SU-DHL-6 (cell line): ENCODE measurements around the gene ANK3.

Source experiments
- H2AFZ ChIP-seq: fragments of 200-600 bp; sonication (generic); 2 replicates; pipeline ENCODE4 v1.6.1; 2014; ENCODE audit warnings: low read depth, mild to moderate bottlenecking, moderate library complexity, mixed read lengths, antibody characterized with exemption, low read length; ENCODE audit not compliant: severe bottlenecking
- H3F3A ChIP-seq: fragments of 200-600 bp; shearing (Covaris generic); 2 replicates; pipeline ENCODE4 v1.6.0; 2016; ENCODE audit warnings: antibody characterized with exemption, mild to moderate bottlenecking; ENCODE audit not compliant: insufficient read depth
- H3K27ac ChIP-seq: fragments of 200-600 bp; sonication (generic); 2 replicates; pipeline ENCODE4 v1.5.1; 2016; ENCODE audit warnings: low read depth, mild to moderate bottlenecking, low read length, moderate library complexity, mixed read lengths
- H3K27me3 ChIP-seq: fragments of 200-600 bp; sonication (generic), shearing (Covaris generic); 2 replicates; pipeline ENCODE4 v1.6.0; 2014; ENCODE audit warnings: mild to moderate bottlenecking, low read length
- H3K36me3 ChIP-seq: fragments of 200-600 bp; sonication (generic); 2 replicates; pipeline ENCODE4 v1.6.1; 2014; ENCODE audit warnings: mild to moderate bottlenecking, low read length, mixed read lengths
- H3K4me2 ChIP-seq: fragments of 300-600, 200-600 bp; shearing (Covaris generic), sonication (generic); 2 replicates; pipeline ENCODE4 v1.6.0; 2014; ENCODE audit warnings: low read length, low read depth, mild to moderate bottlenecking; ENCODE audit not compliant: poor library complexity, severe bottlenecking
- H3K4me3 ChIP-seq: fragments of 200-600 bp; sonication (generic); 2 replicates; pipeline ENCODE4 v1.5.1; 2014; ENCODE audit warnings: antibody characterized with exemption, low read length, mild to moderate bottlenecking, mixed read lengths; ENCODE audit not compliant: insufficient read depth, poor library complexity, severe bottlenecking
- H3K79me2 ChIP-seq: fragments of 200-600 bp; sonication (generic); 2 replicates; pipeline ENCODE4 v1.6.1; 2014; ENCODE audit warnings: mild to moderate bottlenecking, low read length, moderate library complexity; ENCODE audit not compliant: insufficient read depth
- H3K9ac ChIP-seq: fragments of 200-600 bp; sonication (generic); 2 replicates; pipeline ENCODE4 v1.7.0; 2014; ENCODE audit warnings: mild to moderate bottlenecking, low read length
- H3K9me2 ChIP-seq: fragments of 200-600 bp; sonication (generic); replicated peaks from 2 replicates; pipeline ENCODE4 v1.6.1; 2014; ENCODE audit warnings: low read length; ENCODE audit not compliant: insufficient read depth
- H3K9me3 ChIP-seq: fragments of 200-600 bp; sonication (generic); 2 replicates; pipeline ENCODE4 v1.6.1; 2014; ENCODE audit warnings: low read length, mixed read lengths; ENCODE audit not compliant: insufficient read depth
- H4K20me1 ChIP-seq: fragments of 200-600 bp; sonication (generic); 2 replicates; pipeline ENCODE4 v1.6.1; 2014; ENCODE audit warnings: low read depth, mild to moderate bottlenecking, antibody characterized with exemption, low read length, moderate library complexity, mixed read lengths
- EZH2phosphoT487 ChIP-seq: fragments of 200-600 bp; sonication (generic), shearing (Covaris generic); conservative IDR thresholded peaks from 2 replicates; pipeline ENCODE4 v1.6.1; 2018; ENCODE audit warnings: mild to moderate bottlenecking, antibody characterized with exemption, low read length, moderate library complexity, mixed read lengths
- TF ChIP-seq, protein P1 (sequence below): fragments of 200-600 bp; sonication (generic); IDR thresholded peaks from one replicate; pipeline ENCODE4 v1.5.1; 2017; ENCODE audit warnings: antibody characterized with exemption, mild to moderate bottlenecking, low read length, moderate library complexity; ENCODE audit not compliant: insufficient read depth, poor library complexity, severe bottlenecking

ANK3 gene

DNA sequence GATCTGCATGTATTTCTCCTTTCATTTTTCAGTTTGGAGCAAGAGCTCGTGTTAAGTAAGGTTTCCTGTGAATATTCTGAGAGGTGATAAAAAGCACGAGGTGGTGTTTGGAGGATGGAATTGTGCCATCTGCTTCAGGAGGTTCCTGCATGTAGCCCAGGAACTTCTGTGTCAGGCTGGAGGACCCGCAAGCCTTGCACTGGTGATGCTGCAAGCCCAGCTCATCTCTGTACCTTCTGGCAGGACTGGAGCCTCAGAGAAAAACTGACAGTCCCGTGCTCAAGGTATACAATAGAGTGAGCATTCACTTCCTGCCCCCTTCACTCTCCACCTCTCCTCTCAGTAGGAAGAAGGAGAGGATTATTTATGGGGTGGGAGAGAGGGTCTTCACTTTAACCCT lies 242.7 kb downstream of the ANK3 start:
- TF ChIP-seq, protein P1, sequence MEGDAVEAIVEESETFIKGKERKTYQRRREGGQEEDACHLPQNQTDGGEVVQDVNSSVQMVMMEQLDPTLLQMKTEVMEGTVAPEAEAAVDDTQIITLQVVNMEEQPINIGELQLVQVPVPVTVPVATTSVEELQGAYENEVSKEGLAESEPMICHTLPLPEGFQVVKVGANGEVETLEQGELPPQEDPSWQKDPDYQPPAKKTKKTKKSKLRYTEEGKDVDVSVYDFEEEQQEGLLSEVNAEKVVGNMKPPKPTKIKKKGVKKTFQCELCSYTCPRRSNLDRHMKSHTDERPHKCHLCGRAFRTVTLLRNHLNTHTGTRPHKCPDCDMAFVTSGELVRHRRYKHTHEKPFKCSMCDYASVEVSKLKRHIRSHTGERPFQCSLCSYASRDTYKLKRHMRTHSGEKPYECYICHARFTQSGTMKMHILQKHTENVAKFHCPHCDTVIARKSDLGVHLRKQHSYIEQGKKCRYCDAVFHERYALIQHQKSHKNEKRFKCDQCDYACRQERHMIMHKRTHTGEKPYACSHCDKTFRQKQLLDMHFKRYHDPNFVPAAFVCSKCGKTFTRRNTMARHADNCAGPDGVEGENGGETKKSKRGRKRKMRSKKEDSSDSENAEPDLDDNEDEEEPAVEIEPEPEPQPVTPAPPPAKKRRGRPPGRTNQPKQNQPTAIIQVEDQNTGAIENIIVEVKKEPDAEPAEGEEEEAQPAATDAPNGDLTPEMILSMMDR, result no peak
- TF ChIP-seq EZH2phosphoT487, result no peak
- Histone ChIP-seq H3F3A (no peaks in the 10 kb centered on the region), H3K27ac (no peak overlapping the region), H2AFZ (no peak overlapping the region), H3K4me3 (no peak overlapping the region), H3K27me3 (no peaks in the 10 kb centered on the region), H3K9ac (no peak overlapping the region), H3K36me3 (no peaks in the 10 kb centered on the region; the same call in 1 of the 2 replicates), H3K9me3 (no peaks in the 10 kb centered on the region), H3K4me2 (no peak overlapping the region), H3K9me2 (no peaks in the 10 kb centered on the region), H3K79me2 (no peaks in the 10 kb centered on the region), H4K20me1 (no peaks in the 10 kb centered on the region)

DNA sequence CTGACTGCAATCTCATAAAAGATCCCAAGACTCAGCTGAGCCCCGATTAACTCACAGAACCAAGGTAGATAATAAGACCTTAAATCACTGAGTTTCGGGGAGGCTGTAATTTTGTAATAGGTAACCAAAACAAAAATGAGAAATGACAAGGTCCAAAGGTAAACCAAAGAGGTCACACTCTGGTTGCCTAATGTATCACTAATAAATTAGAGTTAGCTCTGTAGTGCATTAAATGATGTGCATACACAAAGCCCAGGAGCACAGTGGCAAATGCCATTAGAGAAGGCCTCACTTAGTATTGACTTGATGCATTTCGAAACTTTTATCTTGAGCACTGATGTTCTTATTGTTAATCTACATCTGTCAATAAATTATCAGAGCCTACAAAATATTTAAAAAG lies 245.6 kb downstream of the ANK3 start:
- no peak overlapping the region for H3K4me3 ChIP-seq
- no peak for TF ChIP-seq EZH2phosphoT487
- TF ChIP-seq, protein P1, result no peak
- no peak overlapping the region for H3K4me2 ChIP-seq
- no peaks in the 10 kb centered on the region for H3F3A ChIP-seq
- H4K20me1 ChIP-seq, result no peaks in the 10 kb centered on the region
- no peak overlapping the region for H2AFZ ChIP-seq
- H3K9me3 ChIP-seq, result no peaks in the 10 kb centered on the region
- no peaks in the 10 kb centered on the region for H3K36me3 ChIP-seq
- H3K27me3 ChIP-seq, result no peaks in the 10 kb centered on the region
- no peak overlapping the region for H3K9ac ChIP-seq
- no peaks in the 10 kb centered on the region for H3K9me2 ChIP-seq
- no peak overlapping the region for H3K27ac ChIP-seq
- H3K79me2 ChIP-seq, result no peaks in the 10 kb centered on the region

DNA sequence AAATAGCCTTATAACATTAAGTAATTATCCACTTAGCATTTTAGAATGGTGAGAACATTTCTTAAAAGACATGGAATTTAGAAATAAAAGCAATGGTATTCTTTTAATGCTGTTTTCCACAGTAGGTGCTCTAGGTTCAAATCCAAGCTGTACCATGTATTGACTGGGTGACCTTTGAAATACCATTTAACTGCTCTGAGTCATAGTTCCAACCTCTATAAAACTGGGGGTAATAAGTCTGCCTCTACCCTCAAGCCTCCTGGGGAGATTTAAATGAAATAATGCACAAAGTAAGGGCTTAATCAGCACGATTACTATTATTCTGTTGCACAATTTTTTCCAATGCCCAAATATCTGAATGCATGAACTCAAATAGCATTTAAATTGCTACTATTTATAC lies 246.9 kb downstream of the ANK3 start:
- no peaks in the 10 kb centered on the region for H3K27me3 ChIP-seq
- H3K9ac ChIP-seq, result no peak overlapping the region
- no peak overlapping the region for H3K4me2 ChIP-seq
- no peak overlapping the region for H3K4me3 ChIP-seq
- no peaks in the 10 kb centered on the region for H3K9me3 ChIP-seq
- H3K9me2 ChIP-seq, result no peaks in the 10 kb centered on the region
- no peak overlapping the region for H2AFZ ChIP-seq
- H3K27ac ChIP-seq, result no peak overlapping the region
- H3F3A ChIP-seq, result no peaks in the 10 kb centered on the region
- no peaks in the 10 kb centered on the region for H3K79me2 ChIP-seq
- TF ChIP-seq, protein P1, result no peak
- TF ChIP-seq EZH2phosphoT487, result no peak
- no peaks in the 10 kb centered on the region for H3K36me3 ChIP-seq
- no peaks in the 10 kb centered on the region for H4K20me1 ChIP-seq
